HG02610 (cell line): Measurements from ENCODE around the gene ILDR2.

Experiments
- ATAC-seq: cut with Tn5 transposase; IDR thresholded peaks from one replicate; pipeline ENCODE4 v1.9.1; 2021; ENCODE audit warnings: mild to moderate bottlenecking, moderate library complexity; ENCODE audit not compliant: unreplicated experiment

The ILDR2 gene

GRCh38 chr1:166971252-166971651 lies 4.1 kb downstream of the ILDR2 start:
- ATAC-seq: no peak

- ATAC-seq: no peak
Observed at GRCh38 chr1:166969074-166969677, 6.2 kb downstream of the ILDR2 start.

- no peak for ATAC-seq
Observed at GRCh38 chr1:166960858-166961474, 14.4 kb downstream of the ILDR2 start.

- no peak for ATAC-seq
Observed at GRCh38 chr1:166956872-166957271, 18.5 kb downstream of the ILDR2 start.

GRCh38 chr1:166956057-166956850 lies 19.1 kb downstream of the ILDR2 start:
- no peak for ATAC-seq

- ATAC-seq: no peak
Observed at GRCh38 chr1:166953491-166953890, 21.8 kb downstream of the ILDR2 start.

GRCh38 chr1:166952002-166952746 lies 23.2 kb downstream of the ILDR2 start:
- no peak for ATAC-seq

- ATAC-seq: no peak
Observed at GRCh38 chr1:166951050-166951449, 24.3 kb downstream of the ILDR2 start.

- no peak for ATAC-seq
Observed at GRCh38 chr1:166950156-166950555, 25.2 kb downstream of the ILDR2 start.

GRCh38 chr1:166948856-166949350 lies 26.4 kb downstream of the ILDR2 start:
- no peak for ATAC-seq

- ATAC-seq: no peak
Observed at GRCh38 chr1:166947398-166948043, 27.8 kb downstream of the ILDR2 start.

GRCh38 chr1:166944186-166944967 lies 31.0 kb downstream of the ILDR2 start:
- peak; percentile 46 for ATAC-seq

- ATAC-seq: no peak
Observed at GRCh38 chr1:166939741-166940375, 35.5 kb downstream of the ILDR2 start.

- no peak for ATAC-seq
Observed at GRCh38 chr1:166937962-166938361, 37.4 kb downstream of the ILDR2 start.

GRCh38 chr1:166937329-166937728 lies 38.0 kb downstream of the ILDR2 start:
- ATAC-seq: no peak

- no peak for ATAC-seq
Observed at GRCh38 chr1:166933633-166934032, 41.7 kb downstream of the ILDR2 start.

- ATAC-seq: no peak
Observed at GRCh38 chr1:166933140-166933539, 42.2 kb downstream of the ILDR2 start.

GRCh38 chr1:166929911-166930310 lies 45.4 kb downstream of the ILDR2 start:
- no peak for ATAC-seq

- ATAC-seq: no peak
Observed at GRCh38 chr1:166927701-166928100, 47.6 kb downstream of the ILDR2 start.
